ENCODE measurements around the gene CXCL16. TPM values are rescaled to one million over a fixed set of nuclear protein-coding genes. Genes with fewer than 3 reads are reported as not detected.
A peak's percentile ranks its signal among the peaks of the same experiment; 100 is the strongest.

The CXCL16 gene
- total RNA-seq, 1 donor from 2014 or later, result 0.21 TPM

GRCh38 chr17:4782652-4783051 lies 42.9 kb upstream of the CXCL16 start:
- Histone ChIP-seq H3K27ac (no peak overlapping the region), H3K4me3 (no peak overlapping the region), H3K27me3 (peaks cover 61% of the 10 kb centered on the region), H3K4me1 (peaks cover 11% of the 10 kb centered on the region), H2AFZ (replicated peaks) (no peak overlapping the region), H3K9me3 (ENCODE audit: low read depth) (no peaks in the 10 kb centered on the region), H3K36me3 (no peaks in the 10 kb centered on the region), H3K9ac (no peak overlapping the region), H3K79me2 (ENCODE audit: low read depth) (no peaks in the 10 kb centered on the region), H3F3A (ENCODE audit: low read depth) (peaks cover 10% of the 10 kb centered on the region), H3K4me2 (no peak overlapping the region), H4K20me1 (ENCODE audit: low read depth) (no peaks in the 10 kb centered on the region)
- Mint-ChIP-seq H3K27me3 (ENCODE audit: insufficient read depth, low read depth) (peaks cover 10% of the 10 kb centered on the region), H3K36me3 (no peaks in the 10 kb centered on the region), H3K27ac (no peak overlapping the region), H3K4me3 (no peak overlapping the region), H3K4me1 (peaks cover 3% of the 10 kb centered on the region), H3K9me3 (no peaks in the 10 kb centered on the region)
- no peak for DNase-seq (ENCODE audit: low spot score)
- TF ChIP-seq EZH2phosphoT487 (IDR thresholded peaks at IDR 0.05) (no peak), CTCF (IDR thresholded peaks at IDR 0.05) (peak; percentile 11), EZH2 (IDR thresholded peaks at IDR 0.05) (no peak)

GRCh38 chr17:4780325-4780955 lies 40.7 kb upstream of the CXCL16 start:
- Mint-ChIP-seq H3K4me3 (no peak overlapping the region), H3K4me1 (no peaks in the 10 kb centered on the region), H3K36me3 (no peaks in the 10 kb centered on the region), H3K27me3 (ENCODE audit: insufficient read depth, low read depth) (peaks cover 9% of the 10 kb centered on the region), H3K9me3 (no peaks in the 10 kb centered on the region), H3K27ac (no peak overlapping the region)
- TF ChIP-seq EZH2phosphoT487 (IDR thresholded peaks at IDR 0.05) (no peak), CTCF (IDR thresholded peaks at IDR 0.05) (no peak), EZH2 (IDR thresholded peaks at IDR 0.05) (no peak)
- H3K27me3 ChIP-seq, result peaks cover 39% of the 10 kb centered on the region
- H3F3A ChIP-seq (ENCODE audit: low read depth), result no peaks in the 10 kb centered on the region
- no peak overlapping the region for H2AFZ ChIP-seq (replicated peaks)
- no peak overlapping the region for H3K4me3 ChIP-seq
- no peak overlapping the region for H3K9ac ChIP-seq
- no peak overlapping the region for H3K27ac ChIP-seq
- DNase-seq (ENCODE audit: low spot score), result no peak
- H3K4me2 ChIP-seq, result no peak overlapping the region
- H3K79me2 ChIP-seq (ENCODE audit: low read depth), result no peaks in the 10 kb centered on the region
- H4K20me1 ChIP-seq (ENCODE audit: low read depth), result no peaks in the 10 kb centered on the region
- H3K9me3 ChIP-seq (ENCODE audit: low read depth), result no peaks in the 10 kb centered on the region
- no peaks in the 10 kb centered on the region for H3K36me3 ChIP-seq
- H3K4me1 ChIP-seq, result no peaks in the 10 kb centered on the region

GRCh38 chr17:4777969-4778760 lies 38.4 kb upstream of the CXCL16 start:
- Mint-ChIP-seq H3K9me3 (no peaks in the 10 kb centered on the region), H3K4me1 (no peaks in the 10 kb centered on the region), H3K27ac (no peak overlapping the region), H3K4me3 (no peak overlapping the region), H3K27me3 (ENCODE audit: insufficient read depth, low read depth) (peaks cover 9% of the 10 kb centered on the region), H3K36me3 (no peaks in the 10 kb centered on the region)
- H3K9ac ChIP-seq, result no peak overlapping the region
- H3K4me2 ChIP-seq, result no peak overlapping the region
- H4K20me1 ChIP-seq (ENCODE audit: low read depth), result no peaks in the 10 kb centered on the region
- no peaks in the 10 kb centered on the region for H3K79me2 ChIP-seq (ENCODE audit: low read depth)
- H3K27ac ChIP-seq, result no peak overlapping the region
- H3K4me1 ChIP-seq, result no peaks in the 10 kb centered on the region
- no peaks in the 10 kb centered on the region for H3K9me3 ChIP-seq (ENCODE audit: low read depth)
- no peaks in the 10 kb centered on the region for H3K36me3 ChIP-seq
- no peak overlapping the region for H3K4me3 ChIP-seq
- TF ChIP-seq CTCF (IDR thresholded peaks at IDR 0.05) (no peak), EZH2phosphoT487 (IDR thresholded peaks at IDR 0.05) (no peak), EZH2 (IDR thresholded peaks at IDR 0.05) (no peak)
- peaks cover 20% of the 10 kb centered on the region for H3K27me3 ChIP-seq
- H2AFZ ChIP-seq (replicated peaks), result no peak overlapping the region
- no peak for DNase-seq (ENCODE audit: low spot score)
- no peaks in the 10 kb centered on the region for H3F3A ChIP-seq (ENCODE audit: low read depth)

All from neural progenitor cell (in vitro differentiated cells).